Vagina (tissue), 2 donors: ENCODE results near the gene RAB6D. TPM values are rescaled to one million over a fixed set of nuclear protein-coding genes. Genes with fewer than 3 reads are reported as not detected.
"Not testable (repeated sequence)": the region's sequence is repeated elsewhere in the genome, so short reads cannot be mapped to it uniquely, and the experiment has no call there.

Experiments
- DNase-seq, 2 donors: peaks; one replicate each; pipeline ENCODE4 v3.0.0-alpha.2; 2017; ENCODE audit errors: extremely low spot score in 2 of 2
- H3K27ac ChIP-seq: fragments of 200-600 bp; sonication (generic); one replicate; pipeline ENCODE4 v1.5.1; 2019
- H3K27me3 ChIP-seq: fragments of 200-600 bp; sonication (generic); one replicate; pipeline ENCODE4 v1.5.1; 2019
- H3K36me3 ChIP-seq, 2 donors: fragments of 200-600 bp; sonication (generic); one replicate each; pipeline ENCODE4 v1.5.1; 2017 to 2019
- H3K4me1 ChIP-seq: fragments of 200-600 bp; sonication (generic); one replicate; pipeline ENCODE4 v1.5.1; 2019
- H3K4me3 ChIP-seq, 2 donors: fragments of 200-600 bp; sonication (generic); 1 replicate in 1 of 2; 2 replicates in 1 of 2; pipeline ENCODE4 v1.5.1; 2016 to 2019
- H3K9me3 ChIP-seq: fragments of 200-600 bp; sonication (generic); one replicate; pipeline ENCODE4 v1.5.1; 2019
- CTCF ChIP-seq, 3 experiments: fragments of 450-650 bp in 2 of 3; fragments of 200-600 bp in 1 of 3; sonication (generic) in 1 of 3; IDR thresholded peaks; one replicate each; pipeline ENCODE4 v1.5.1; 2017 to 2019; ENCODE audit warnings: antibody characterized with exemption in 3 of 3, mild to moderate bottlenecking in 2 of 3, moderate library complexity in 2 of 3
- POLR2A ChIP-seq, 2 donors: fragments of 450-650 bp; IDR thresholded peaks; one replicate each; pipeline ENCODE4 v1.6.1; 2017; ENCODE audit warnings: antibody characterized with exemption in 2 of 2, mild to moderate bottlenecking in 2 of 2, moderate library complexity in 2 of 2
- POLR2AphosphoS5 ChIP-seq, 2 donors: sonication (generic); formaldehyde crosslinking; IDR thresholded peaks; one replicate each; pipeline ENCODE4 v1.9.0; 2017; ENCODE audit warnings: antibody characterized with exemption in 2 of 2, mild to moderate bottlenecking in 2 of 2, low read depth in 1 of 2; ENCODE audit not compliant: insufficient read depth in 1 of 2
- intact Hi-C: fragments of 100-400 bp; cut with DNase I; formaldehyde crosslinking; loops from one replicate; pipeline ENCODE4 v1.15.1; 2023
- total RNA-seq: library from RNA; depleted of rRNA; stranded (reverse); fragments of >200 nt; gene quantifications from one replicate; pipeline ENCODE4 v1.2.3, GENCODE V29; 2016

The RAB6D gene
- total RNA-seq, 1 donor from 2014 or later: not detected

- H3K9me3 ChIP-seq: no peaks in the 10 kb centered on the region
- TF ChIP-seq CTCF (IDR thresholded peaks at IDR 0.05): no peak
- TF ChIP-seq POLR2AphosphoS5 (IDR thresholded peaks at IDR 0.05; ENCODE audit: insufficient read depth in 1 of 2, low read depth in 1 of 2): no peak
- TF ChIP-seq POLR2A (IDR thresholded peaks at IDR 0.05): no peak
- H3K27ac ChIP-seq: no peak overlapping the region
- H3K27me3 ChIP-seq: no peaks in the 10 kb centered on the region
- H3K4me1 ChIP-seq: peaks cover 7% of the 10 kb centered on the region
- H3K36me3 ChIP-seq: no peaks in the 10 kb centered on the region
- H3K4me3 ChIP-seq: peak overlapping the region in 1 of 2 donors; percentile 30
- intact Hi-C loops: no loop called here
- no peak for DNase-seq
Measured at GRCh38 chr2:131394147-131394931, 30.4 kb upstream of the RAB6D start.

- H3K4me3 ChIP-seq, H3K36me3 ChIP-seq, DNase-seq, intact Hi-C loops, H3K9me3 ChIP-seq, H3K27me3 ChIP-seq, H3K27ac ChIP-seq, H3K4me1 ChIP-seq: not testable (repeated sequence)
Measured at GRCh38 chr2:131391953-131392352, 28.0 kb upstream of the RAB6D start.

GRCh38 chr2:131391471-131391870 lies 27.5 kb upstream of the RAB6D start:
- H3K4me1 ChIP-seq, DNase-seq, H3K27me3 ChIP-seq, H3K4me3 ChIP-seq, H3K36me3 ChIP-seq, H3K27ac ChIP-seq, intact Hi-C loops, H3K9me3 ChIP-seq: not testable (repeated sequence)

GRCh38 chr2:131390495-131391130 lies 26.6 kb upstream of the RAB6D start:
- H3K4me1 ChIP-seq, H3K27me3 ChIP-seq, H3K27ac ChIP-seq, H3K36me3 ChIP-seq, H3K9me3 ChIP-seq, DNase-seq, H3K4me3 ChIP-seq, intact Hi-C loops: not testable (repeated sequence)

GRCh38 chr2:131389657-131390056 lies 25.7 kb upstream of the RAB6D start:
- TF ChIP-seq POLR2A (IDR thresholded peaks at IDR 0.05): no peak
- TF ChIP-seq POLR2AphosphoS5 (IDR thresholded peaks at IDR 0.05; ENCODE audit: insufficient read depth in 1 of 2, low read depth in 1 of 2): no peak
- TF ChIP-seq CTCF (IDR thresholded peaks at IDR 0.05): no peak
- Histone ChIP-seq H3K27me3 (no peaks in the 10 kb centered on the region), H3K9me3 (no peaks in the 10 kb centered on the region), H3K36me3 (no peaks in the 10 kb centered on the region), H3K4me3 (no peak overlapping the region), H3K27ac (no peak overlapping the region), H3K4me1 (no peaks in the 10 kb centered on the region)
- intact Hi-C loops: no loop called here
- no peak for DNase-seq

GRCh38 chr2:131388834-131389233 lies 24.9 kb upstream of the RAB6D start:
- H3K27me3 ChIP-seq, intact Hi-C loops, H3K27ac ChIP-seq, DNase-seq, H3K9me3 ChIP-seq, H3K4me1 ChIP-seq, H3K36me3 ChIP-seq, H3K4me3 ChIP-seq: not testable (repeated sequence)

- H3K4me1 ChIP-seq, intact Hi-C loops, H3K27me3 ChIP-seq, H3K36me3 ChIP-seq, H3K27ac ChIP-seq, H3K9me3 ChIP-seq, H3K4me3 ChIP-seq, DNase-seq: not testable (repeated sequence)
Measured at GRCh38 chr2:131373111-131373510, 9.1 kb upstream of the RAB6D start.
